Dendritic cell treated with granulocyte-macrophage colony-stimulating factor and Interleukin-4, amounts not matched to agents 40 ng/mL and 50 ng/mL, for 4 days (primary cell): ENCODE measurements around the gene FGGY.

Experiments
- H3K27ac Mint-ChIP-seq: one replicate; pipeline ENCODE4 v1.8.0; 2022; ENCODE audit warnings: mild to moderate bottlenecking, mixed read lengths
- H3K27me3 Mint-ChIP-seq: one replicate; pipeline ENCODE4 v1.8.0; 2022; ENCODE audit warnings: mild to moderate bottlenecking, mixed read lengths
- H3K36me3 Mint-ChIP-seq: one replicate; pipeline ENCODE4 v1.8.0; 2022; ENCODE audit warnings: low read depth, mixed read lengths
- H3K4me1 Mint-ChIP-seq: one replicate; pipeline ENCODE4 v1.8.0; 2022; ENCODE audit warnings: low read depth, mixed read lengths
- H3K4me3 Mint-ChIP-seq: one replicate; pipeline ENCODE4 v1.8.0; 2022; ENCODE audit warnings: mild to moderate bottlenecking, moderate library complexity, mixed read lengths
- H3K9me3 Mint-ChIP-seq: one replicate; pipeline ENCODE4 v1.8.0; 2022; ENCODE audit warnings: mixed read lengths
- intact Hi-C: fragments of 100-400 bp; cut with micrococcal nuclease; formaldehyde crosslinking; loops from one replicate; pipeline ENCODE4 v1.15.0; 2022

FGGY gene

DNA sequence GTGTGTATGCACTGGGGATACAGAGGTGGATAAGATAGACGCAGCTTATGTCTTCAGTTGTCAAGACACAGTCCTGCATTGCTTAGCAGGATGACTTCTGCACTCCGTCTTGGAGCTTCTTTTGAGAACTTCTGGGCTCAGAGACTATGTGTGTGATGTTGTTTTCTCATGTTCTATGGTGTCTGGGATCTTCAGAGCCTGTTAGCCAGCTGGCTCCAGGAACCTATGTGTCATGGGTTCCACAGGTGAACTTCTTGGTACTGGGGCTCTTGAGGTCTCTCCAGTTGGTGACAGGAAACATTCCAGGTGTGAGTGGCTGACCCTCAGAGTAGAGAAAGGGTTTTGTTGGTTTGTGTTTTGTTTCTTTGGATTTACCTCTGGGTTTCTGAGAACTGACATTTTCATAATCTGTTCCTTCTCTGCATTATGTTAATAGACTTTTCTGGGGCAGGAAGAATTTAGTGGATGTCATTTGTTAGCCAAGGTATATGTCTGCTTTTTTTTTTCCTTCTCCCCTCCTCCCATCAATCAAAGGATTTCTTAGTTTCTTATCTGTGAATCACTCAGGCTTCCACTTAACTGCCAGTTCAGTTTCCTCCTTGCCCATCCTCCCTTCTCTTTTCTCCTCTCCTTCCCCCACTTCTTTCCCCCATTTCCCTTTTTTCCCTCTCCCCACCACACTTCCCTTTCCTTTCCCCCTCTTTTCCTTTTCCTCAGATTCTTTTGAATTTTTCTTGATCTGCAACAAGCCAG is 18.1 kb downstream of the FGGY start:
- intact Hi-C loops: no loop called here
- Mint-ChIP-seq H3K27ac (no peak overlapping the region), H3K27me3 (no peaks in the 10 kb centered on the region), H3K36me3 (no peaks in the 10 kb centered on the region), H3K9me3 (no peaks in the 10 kb centered on the region), H3K4me1 (peaks cover 36% of the 10 kb centered on the region), H3K4me3 (no peak overlapping the region)

DNA sequence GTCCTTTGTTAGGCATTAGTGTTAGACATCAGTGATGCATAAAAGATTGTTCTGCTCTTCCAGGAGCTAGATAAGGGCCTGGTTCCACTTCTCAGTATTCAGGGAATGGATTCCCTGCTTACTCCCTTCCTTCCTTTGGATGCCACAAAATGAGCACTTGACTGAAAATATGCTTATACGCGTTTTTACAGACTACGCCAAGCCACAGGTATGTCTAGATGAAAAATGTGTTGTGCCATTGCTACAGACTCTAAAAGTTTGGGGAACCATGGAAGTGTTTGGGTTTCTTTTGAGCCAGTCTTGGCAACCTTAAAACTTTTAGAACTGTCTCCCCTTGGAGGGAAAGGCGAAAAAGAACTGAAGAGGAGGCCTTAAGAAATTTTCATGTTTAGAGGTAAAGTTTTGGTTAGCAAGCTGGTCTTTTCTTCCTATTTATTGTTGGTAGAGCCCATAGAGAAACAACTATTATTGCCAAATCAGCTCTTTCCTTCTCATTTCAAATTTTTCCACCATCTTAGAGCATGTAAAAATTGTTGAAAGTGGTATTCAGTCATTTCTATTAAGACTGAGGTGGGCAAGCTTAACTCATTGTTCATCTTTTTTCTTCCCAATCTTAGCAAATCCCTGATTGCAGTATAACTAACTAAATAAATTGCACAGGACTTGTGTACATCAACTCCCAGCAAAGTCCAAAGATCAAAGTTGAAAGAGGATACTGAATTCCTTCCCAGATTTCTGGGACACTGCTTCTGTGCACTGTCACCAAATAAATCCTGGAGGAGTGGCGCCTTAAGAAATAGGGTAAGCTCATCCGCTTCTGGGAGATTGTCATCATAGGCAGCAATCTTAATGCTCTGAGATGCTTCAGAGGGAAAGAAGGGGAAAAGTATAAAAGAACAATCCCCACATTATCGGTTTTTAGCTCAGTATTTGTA is 18.9 kb downstream of the FGGY start:
- peaks cover 38% of the 10 kb centered on the region for H3K4me1 Mint-ChIP-seq
- intact Hi-C loops: no loop called here
- no peak overlapping the region for H3K4me3 Mint-ChIP-seq
- no peaks in the 10 kb centered on the region for H3K36me3 Mint-ChIP-seq
- H3K9me3 Mint-ChIP-seq: no peaks in the 10 kb centered on the region
- no peak overlapping the region for H3K27ac Mint-ChIP-seq
- H3K27me3 Mint-ChIP-seq: no peaks in the 10 kb centered on the region

DNA sequence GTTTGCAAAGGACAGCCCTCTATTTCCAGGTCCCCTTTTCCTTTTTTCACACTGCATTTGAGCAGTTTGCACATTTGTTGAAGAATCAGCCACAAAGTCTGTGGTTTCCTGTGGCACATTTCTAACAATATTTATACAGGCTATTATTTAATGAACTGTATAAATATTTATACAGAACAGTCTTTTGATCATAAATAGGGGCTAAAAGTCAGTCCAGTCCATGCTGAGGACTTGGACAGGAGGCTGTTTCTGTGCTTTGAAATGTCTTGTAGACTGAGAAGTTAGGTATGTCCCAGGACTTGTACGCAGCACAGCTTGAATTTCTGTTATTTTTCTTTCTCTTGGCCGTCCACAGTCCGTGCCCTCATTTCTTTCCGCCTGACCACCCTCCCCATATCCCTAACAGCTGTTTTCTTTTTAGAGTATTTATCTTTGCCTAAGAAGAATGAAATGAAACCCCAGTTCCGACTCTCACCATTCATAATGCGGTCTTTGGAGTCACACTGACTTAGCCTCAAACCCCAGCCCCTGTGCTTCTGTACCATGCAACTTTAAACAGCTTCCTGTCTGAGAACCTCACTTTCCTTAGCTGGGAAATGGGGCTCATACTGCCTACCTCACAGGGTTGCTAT is 19.7 kb downstream of the FGGY start:
- peaks cover 44% of the 10 kb centered on the region for H3K4me1 Mint-ChIP-seq
- no peaks in the 10 kb centered on the region for H3K36me3 Mint-ChIP-seq
- H3K4me3 Mint-ChIP-seq: no peak overlapping the region
- intact Hi-C loops: no loop called here
- no peak overlapping the region for H3K27ac Mint-ChIP-seq
- no peaks in the 10 kb centered on the region for H3K9me3 Mint-ChIP-seq
- H3K27me3 Mint-ChIP-seq: no peaks in the 10 kb centered on the region

DNA sequence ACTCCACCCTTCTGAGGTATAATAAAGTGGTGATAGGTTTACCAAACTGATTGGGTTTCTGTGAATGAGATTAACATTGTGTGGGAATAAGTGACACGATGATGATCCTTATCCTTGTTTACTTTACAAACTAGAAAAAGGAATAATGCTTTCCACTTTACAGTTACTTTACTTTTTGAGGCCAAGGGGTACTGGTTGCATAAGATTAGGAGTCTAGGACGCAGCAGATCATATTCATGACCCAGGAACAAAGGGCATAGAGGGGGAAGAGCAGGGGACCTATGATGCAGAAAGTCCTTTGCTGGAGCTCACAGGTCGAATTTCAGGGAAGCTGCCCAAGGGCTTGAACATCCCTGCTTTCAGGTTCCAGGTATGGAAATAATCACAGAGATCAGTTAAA is 20.4 kb downstream of the FGGY start:
- H3K9me3 Mint-ChIP-seq: no peaks in the 10 kb centered on the region
- intact Hi-C loops: no loop called here
- no peaks in the 10 kb centered on the region for H3K36me3 Mint-ChIP-seq

DNA sequence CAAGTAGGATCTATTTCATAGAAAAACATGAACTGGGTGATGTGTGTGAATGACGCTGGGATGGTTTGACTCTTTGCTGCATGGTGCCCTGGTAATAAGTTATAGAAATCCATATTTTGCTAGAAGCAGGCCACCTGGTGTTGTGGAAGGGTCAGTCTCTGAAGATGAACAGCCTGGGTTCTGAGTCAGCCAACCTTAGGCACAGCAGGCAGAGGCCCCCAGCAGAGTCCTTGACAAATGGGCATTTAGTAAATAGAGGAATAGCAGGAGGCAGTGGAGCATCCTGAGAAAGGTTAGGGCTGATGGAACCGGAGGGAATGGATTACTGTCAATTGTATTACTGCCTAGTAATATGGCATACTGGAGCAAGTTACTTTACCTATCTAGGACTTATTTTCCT is 20.9 kb downstream of the FGGY start:
- Mint-ChIP-seq H3K9me3 (no peaks in the 10 kb centered on the region), H3K27me3 (no peaks in the 10 kb centered on the region), H3K4me1 (peaks cover 46% of the 10 kb centered on the region), H3K36me3 (no peaks in the 10 kb centered on the region), H3K4me3 (no peak overlapping the region), H3K27ac (no peak overlapping the region)
- intact Hi-C loops: no loop called here

More for the DNA sequence above, 20.4 kb downstream of the FGGY start:
- Mint-ChIP-seq H3K4me3 (no peak overlapping the region), H3K27me3 (no peaks in the 10 kb centered on the region), H3K27ac (no peak overlapping the region), H3K4me1 (peaks cover 46% of the 10 kb centered on the region)

DNA sequence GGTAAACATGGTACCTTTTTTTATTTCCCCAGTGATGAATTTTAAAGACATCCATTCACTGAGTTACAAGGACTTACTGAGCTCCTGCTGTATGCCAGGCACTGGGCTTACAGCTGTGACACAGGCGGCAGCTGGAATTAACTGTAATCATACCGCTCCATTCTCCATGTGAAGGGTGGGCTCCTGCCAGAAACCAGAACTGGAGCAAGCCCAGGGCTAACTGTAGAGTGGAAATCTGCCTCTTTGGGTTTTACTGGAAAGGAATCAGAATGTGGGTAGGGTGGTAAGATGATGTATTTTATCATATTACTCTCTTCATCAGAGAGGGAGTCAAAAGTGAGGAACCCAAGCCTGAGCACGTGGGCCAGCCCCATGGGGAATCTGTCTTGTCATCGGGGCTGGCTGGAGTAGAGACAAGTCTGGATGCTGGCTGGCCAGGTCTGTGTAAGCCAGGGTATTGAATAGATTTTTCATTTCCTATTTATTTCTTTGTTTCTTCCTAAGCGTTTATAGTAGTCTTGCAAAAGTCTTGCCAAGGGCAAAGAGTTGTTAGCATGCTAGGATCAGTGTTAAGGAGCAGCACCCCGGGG is 21.5 kb downstream of the FGGY start:
- Mint-ChIP-seq H3K36me3 (no peaks in the 10 kb centered on the region), H3K27ac (peak overlapping the region; percentile 9), H3K4me1 (peaks cover 46% of the 10 kb centered on the region), H3K9me3 (no peaks in the 10 kb centered on the region), H3K4me3 (no peak overlapping the region), H3K27me3 (no peaks in the 10 kb centered on the region)
- intact Hi-C loops: no loop called here

DNA sequence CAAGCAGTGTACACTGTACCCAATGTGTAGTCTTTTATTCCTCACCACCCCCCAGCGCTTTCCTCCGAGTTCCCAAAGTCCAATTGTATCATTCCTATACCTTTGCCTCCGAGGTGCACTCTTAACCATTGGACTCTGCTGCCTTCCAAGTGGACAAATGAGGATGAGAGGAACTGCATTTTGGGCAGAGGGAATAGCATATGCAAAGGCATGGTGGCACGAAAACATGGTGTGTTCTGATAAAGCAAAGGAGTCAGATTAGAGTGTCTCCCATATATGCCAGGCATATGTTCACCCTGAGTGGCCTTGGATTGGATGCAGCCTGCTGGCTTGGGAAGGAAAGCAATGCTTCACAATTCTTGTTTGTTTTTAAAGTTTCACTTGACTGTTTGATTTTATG is 25.5 kb downstream of the FGGY start:
- no peaks in the 10 kb centered on the region for H3K27me3 Mint-ChIP-seq
- intact Hi-C loops: no loop called here
- H3K9me3 Mint-ChIP-seq: peaks cover 8% of the 10 kb centered on the region
- H3K36me3 Mint-ChIP-seq: peaks cover 14% of the 10 kb centered on the region
- no peak overlapping the region for H3K27ac Mint-ChIP-seq
- H3K4me3 Mint-ChIP-seq: no peak overlapping the region
- peaks cover 32% of the 10 kb centered on the region for H3K4me1 Mint-ChIP-seq

DNA sequence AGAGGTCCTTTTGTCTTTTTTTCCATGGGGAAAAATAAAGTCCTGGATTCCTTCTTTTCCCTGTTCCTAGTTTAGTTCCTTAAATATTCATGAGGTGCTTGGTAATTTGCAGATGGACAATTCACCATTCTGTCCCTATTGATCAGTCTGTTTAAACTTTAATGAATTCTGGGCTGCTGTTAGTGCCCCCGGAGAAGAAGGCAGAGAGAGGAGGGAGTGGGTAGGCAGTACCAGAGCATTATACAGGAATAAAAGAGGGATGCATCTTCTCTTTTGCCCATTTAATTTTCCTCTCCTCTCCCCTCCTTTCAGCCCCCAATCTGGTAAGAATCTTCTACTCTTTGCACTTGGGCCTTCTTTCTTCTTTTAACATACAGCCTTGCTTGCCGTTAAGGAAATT is 25.9 kb downstream of the FGGY start:
- peaks cover 14% of the 10 kb centered on the region for H3K36me3 Mint-ChIP-seq
- intact Hi-C loops: no loop called here
- peaks cover 30% of the 10 kb centered on the region for H3K4me1 Mint-ChIP-seq
- H3K4me3 Mint-ChIP-seq: no peak overlapping the region
- no peak overlapping the region for H3K27ac Mint-ChIP-seq
- H3K9me3 Mint-ChIP-seq: peaks cover 8% of the 10 kb centered on the region
- H3K27me3 Mint-ChIP-seq: no peaks in the 10 kb centered on the region

DNA sequence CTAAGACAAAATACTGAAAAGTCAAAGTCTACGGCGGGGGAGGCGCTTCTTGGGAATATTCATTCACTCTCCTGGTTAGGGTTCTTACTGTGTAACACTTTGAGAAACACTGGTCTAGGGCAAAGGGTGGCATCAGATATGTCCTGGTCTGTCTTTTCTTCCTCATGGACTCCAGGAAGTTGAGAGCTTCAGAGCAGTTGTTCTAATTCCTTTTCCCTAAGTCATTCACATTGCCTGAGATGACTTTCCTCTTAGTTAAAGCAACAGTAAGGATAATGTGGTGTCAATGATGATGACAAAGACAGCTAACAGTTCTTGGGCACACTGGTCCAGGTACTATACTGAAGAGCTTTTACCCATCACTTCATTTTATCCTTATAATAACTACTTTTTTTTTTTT is 27.0 kb downstream of the FGGY start:
- H3K36me3 Mint-ChIP-seq: peaks cover 14% of the 10 kb centered on the region
- no peaks in the 10 kb centered on the region for H3K27me3 Mint-ChIP-seq
- H3K4me1 Mint-ChIP-seq: peaks cover 19% of the 10 kb centered on the region
- intact Hi-C loops: no loop called here
- no peak overlapping the region for H3K27ac Mint-ChIP-seq
- peaks cover 8% of the 10 kb centered on the region for H3K9me3 Mint-ChIP-seq
- H3K4me3 Mint-ChIP-seq: no peak overlapping the region

DNA sequence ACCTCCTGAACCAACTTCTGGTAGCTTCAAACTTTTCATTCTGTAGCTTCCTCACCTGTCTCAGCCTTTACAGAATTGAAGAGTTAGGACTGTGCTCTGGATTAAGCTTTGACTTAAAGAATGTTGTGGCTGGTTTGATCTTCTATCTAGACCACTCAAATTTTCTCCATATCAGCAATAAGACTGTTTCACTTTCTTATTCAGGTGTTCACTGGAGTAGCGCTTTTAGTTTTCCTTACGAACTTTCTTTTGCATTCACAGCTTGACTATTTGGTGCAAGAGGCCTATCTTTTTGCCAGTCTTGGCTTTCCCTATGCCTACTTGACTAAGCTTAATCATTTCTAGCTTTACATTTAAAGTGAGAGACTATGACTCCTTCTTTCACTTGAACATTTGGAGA is 31.5 kb downstream of the FGGY start:
- Mint-ChIP-seq H3K9me3 (peaks cover 8% of the 10 kb centered on the region), H3K27ac (no peak overlapping the region)
- intact Hi-C loops: no loop called here

DNA sequence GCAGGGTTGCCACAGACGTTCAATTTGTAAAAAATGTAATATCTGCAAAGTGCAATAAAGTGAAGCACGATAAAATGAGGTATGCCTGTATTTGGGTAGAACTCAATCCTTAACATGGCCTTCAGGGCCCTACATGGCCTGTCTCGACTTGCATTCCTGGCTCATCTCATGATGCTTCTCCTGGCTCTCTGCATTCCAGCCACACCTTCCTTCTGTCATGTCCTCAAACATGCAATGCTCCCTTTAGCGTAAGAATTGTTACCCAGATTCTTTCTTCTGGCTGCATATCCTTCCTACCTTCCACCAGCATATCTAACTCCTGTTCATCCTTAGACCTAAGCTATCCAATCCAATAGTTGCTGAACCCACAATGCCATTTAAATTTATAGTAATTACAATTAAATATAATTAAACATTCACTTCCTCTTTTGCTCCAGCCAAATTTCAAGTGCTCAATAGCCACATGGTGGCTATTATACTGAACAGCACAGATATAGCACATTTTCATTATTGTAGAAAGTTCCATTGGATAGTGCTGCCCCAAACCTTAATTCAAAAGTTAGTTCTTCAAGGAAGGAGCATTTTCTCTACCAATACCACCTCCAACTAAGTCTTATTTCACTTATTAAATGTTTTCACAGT is 32.6 kb downstream of the FGGY start:
- Mint-ChIP-seq H3K36me3 (peaks cover 14% of the 10 kb centered on the region), H3K4me1 (peaks cover 11% of the 10 kb centered on the region), H3K9me3 (peaks cover 8% of the 10 kb centered on the region), H3K27me3 (no peaks in the 10 kb centered on the region), H3K27ac (no peak overlapping the region), H3K4me3 (no peak overlapping the region)
- intact Hi-C loops: no loop called here

More for the DNA sequence above, 31.5 kb downstream of the FGGY start:
- Mint-ChIP-seq H3K27me3 (no peaks in the 10 kb centered on the region), H3K4me3 (no peak overlapping the region), H3K4me1 (peaks cover 2% of the 10 kb centered on the region), H3K36me3 (peaks cover 14% of the 10 kb centered on the region)

DNA sequence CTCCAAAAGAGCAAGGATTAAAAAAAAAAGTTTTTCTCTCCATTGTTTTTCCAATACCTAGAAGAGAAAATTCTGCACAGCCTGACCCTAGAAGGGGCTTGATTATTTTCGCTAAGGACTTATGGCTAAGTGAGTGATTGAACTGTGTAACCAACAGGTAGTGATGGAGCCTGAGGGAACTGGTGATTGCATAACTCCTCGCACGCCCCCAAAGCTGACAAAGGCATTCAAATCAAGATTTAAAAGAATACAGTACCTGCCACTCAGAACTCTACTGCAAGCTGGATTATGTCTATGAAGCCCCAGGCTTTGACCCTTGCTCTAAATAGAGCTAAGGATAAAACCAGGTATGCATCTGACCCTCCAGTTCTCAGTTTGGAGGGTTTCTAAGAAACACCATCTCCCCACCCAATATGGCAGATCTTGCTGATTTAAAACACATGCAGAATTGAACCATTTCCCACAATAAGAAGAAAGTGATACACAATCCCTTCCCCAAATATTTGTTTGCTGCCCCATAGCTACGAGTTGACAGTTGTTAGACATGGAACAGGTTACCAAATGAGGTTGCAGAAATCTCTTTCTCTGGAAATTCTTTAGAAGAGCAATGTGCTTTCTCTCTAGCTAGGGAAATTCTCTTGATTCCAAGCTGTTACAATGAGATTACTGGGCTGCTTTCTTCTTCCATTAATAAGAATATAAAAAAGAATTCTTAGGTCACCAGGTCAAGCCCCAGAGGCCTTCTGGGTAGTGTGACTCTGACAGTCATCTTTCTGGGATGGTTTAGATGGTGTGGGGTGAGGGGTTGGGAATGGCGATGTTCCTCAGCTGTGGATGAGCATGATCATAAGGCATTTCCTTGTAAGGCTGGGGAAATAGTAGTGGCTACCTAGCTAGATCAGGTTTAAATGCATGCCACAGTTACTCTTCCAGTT is 35.1 kb downstream of the FGGY start:
- no peak overlapping the region for H3K27ac Mint-ChIP-seq
- no peaks in the 10 kb centered on the region for H3K27me3 Mint-ChIP-seq
- H3K4me3 Mint-ChIP-seq: no peak overlapping the region
- H3K9me3 Mint-ChIP-seq: no peaks in the 10 kb centered on the region
- peaks cover 11% of the 10 kb centered on the region for H3K4me1 Mint-ChIP-seq
- H3K36me3 Mint-ChIP-seq: no peaks in the 10 kb centered on the region
- intact Hi-C loops: no loop called here

DNA sequence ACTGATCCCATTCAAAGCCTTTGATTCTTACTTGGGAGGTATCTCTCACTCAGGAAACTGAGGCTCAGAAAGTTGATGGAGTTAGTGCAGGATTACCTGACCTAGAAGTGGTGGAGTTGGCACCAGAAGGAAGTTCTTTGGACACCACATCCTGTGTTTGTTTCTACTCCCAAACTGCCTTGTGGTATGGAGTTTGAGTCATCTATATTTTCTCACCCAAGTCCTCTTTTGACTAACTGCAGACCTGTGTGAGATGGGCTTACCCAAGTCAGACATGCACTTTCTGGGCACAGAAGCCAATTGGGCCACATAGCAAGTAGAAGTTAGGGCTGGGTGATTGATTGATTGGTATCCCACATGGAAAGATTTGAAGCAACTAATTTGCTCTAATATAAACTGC is 36.1 kb downstream of the FGGY start:
- H3K4me3 Mint-ChIP-seq: no peak overlapping the region
- no peaks in the 10 kb centered on the region for H3K9me3 Mint-ChIP-seq
- no peaks in the 10 kb centered on the region for H3K27me3 Mint-ChIP-seq
- intact Hi-C loops: no loop called here
- H3K36me3 Mint-ChIP-seq: no peaks in the 10 kb centered on the region
- no peak overlapping the region for H3K27ac Mint-ChIP-seq
- peaks cover 11% of the 10 kb centered on the region for H3K4me1 Mint-ChIP-seq
